ENCODE results near the gene SAMSN1. TPM values are rescaled to one million over a fixed set of nuclear protein-coding genes. Genes with fewer than 3 reads are reported as not detected.

SAMSN1 gene
- total and polyA plus RNA-seq, 9 of the 15 experiments (the other 6 are each of a cell fraction or from before 2014, with no cell fraction given), result 101 to 223 (median 159) TPM

DNA sequence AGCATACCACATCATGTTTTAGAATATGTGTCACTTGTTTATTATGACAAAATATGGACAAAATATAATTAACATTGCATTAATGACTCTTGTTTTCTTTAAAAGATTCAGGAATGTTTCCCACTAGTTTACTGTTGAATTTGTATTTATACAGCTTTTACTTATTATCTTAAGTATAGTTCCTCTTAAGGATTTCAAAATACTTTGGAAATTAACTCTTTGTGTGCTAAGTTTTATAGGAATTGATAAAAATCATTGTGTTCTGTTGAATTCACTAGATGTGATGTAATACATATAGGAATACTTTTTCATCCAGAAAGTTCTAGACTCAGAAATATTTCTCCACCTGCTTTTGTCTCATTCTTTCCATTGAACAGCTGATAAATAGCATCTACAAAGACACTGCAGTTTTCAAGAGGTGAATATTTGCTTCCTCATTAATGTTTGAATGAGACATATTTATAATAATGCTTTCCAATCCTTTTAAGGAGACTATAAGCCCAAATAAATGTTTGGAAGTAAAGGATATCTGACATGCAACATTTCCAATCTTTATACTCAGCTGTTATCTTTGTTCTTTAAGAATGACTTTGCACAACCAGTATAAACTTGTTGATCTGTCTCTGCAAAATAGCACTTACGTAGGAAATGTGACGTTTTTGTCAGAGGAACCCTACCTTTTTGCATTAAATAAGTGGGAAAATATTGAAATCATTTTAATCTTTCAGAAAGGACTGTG is 38.4 kb upstream of the SAMSN1 start (continued):
- TF ChIP-seq SMARCE1 (IDR thresholded peaks at IDR 0.05), result peak; percentile 50; the same call in 1 of the 2 replicates
- TF ChIP-seq KLF6 (CRISPR knock-in tag; IDR thresholded peaks at IDR 0.05; ENCODE audit: borderline replicate concordance), result no peak
- peak; percentile 85 for TF ChIP-seq DACH1 (IDR thresholded peaks at IDR 0.05; ENCODE audit: partially characterized antibody)
- peak; percentile 76 for TF ChIP-seq ARID1B (IDR thresholded peaks at IDR 0.05)
- TF ChIP-seq ZKSCAN3 (CRISPR knock-in tag; IDR thresholded peaks at IDR 0.05), result no peak
- no peak for TF ChIP-seq CEBPG (CRISPR knock-in tag; IDR thresholded peaks at IDR 0.05)
- TF ChIP-seq CEBPG (tag; conservative IDR thresholded peaks at IDR 0.05 in 1 of 2, IDR thresholded peaks at IDR 0.05 in 1 of 2), result peak in 1 of 2 experiments; percentile 60; a peak in 2 of 4 replicates
- peak; percentile 72; the same call in 1 of the 2 replicates for TF ChIP-seq MAFF (IDR thresholded peaks at IDR 0.05; ENCODE audit: low read length)
- TF ChIP-seq ZNF766 (CRISPR knock-in tag; conservative IDR thresholded peaks at IDR 0.05), result 0 out of 2 replicates have a peak, but pooled peaks have one; percentile 24
- TF ChIP-seq SP1 (CRISPR knock-in tag; IDR thresholded peaks at IDR 0.05), result no peak
- TF ChIP-seq NFE2 (IDR thresholded peaks at IDR 0.05; ENCODE audit: low read depth), result peak; percentile 86
- TF ChIP-seq EP300 (IDR thresholded peaks at IDR 0.05; ENCODE audit: low read length), result peak; percentile 70; the same call in 1 of the 2 replicates
- no peak for TF ChIP-seq PRDM10 (IDR thresholded peaks at IDR 0.05; ENCODE audit: partially characterized antibody)
- TF ChIP-seq ZNF311 (CRISPR knock-in tag; IDR thresholded peaks at IDR 0.05), result 0 out of 2 replicates have a peak, but pooled peaks have one; percentile 39
- no peak for TF ChIP-seq RNF2 (IDR thresholded peaks at IDR 0.05)
- peak in 1 of 2 experiments; percentile 19 for TF ChIP-seq NCOA2 (IDR thresholded peaks at IDR 0.05; ENCODE audit: partially characterized antibody in 2 of 2)
- TF ChIP-seq CHAMP1 (IDR thresholded peaks at IDR 0.05), result 0 out of 2 replicates have a peak, but pooled peaks have one; percentile 15
- TF ChIP-seq, protein P1, sequence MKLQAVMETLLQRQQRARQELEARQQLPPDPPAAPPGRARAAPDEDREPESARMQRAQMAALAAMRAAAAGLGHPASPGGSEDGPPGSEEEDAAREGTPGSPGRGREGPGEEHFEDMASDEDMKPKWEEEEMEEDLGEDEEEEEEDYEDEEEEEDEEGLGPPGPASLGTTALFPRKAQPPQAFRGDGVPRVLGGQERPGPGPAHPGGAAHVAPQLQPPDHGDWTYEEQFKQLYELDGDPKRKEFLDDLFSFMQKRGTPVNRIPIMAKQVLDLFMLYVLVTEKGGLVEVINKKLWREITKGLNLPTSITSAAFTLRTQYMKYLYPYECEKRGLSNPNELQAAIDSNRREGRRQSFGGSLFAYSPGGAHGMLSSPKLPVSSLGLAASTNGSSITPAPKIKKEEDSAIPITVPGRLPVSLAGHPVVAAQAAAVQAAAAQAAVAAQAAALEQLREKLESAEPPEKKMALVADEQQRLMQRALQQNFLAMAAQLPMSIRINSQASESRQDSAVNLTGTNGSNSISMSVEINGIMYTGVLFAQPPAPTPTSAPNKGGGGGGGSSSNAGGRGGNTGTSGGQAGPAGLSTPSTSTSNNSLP (IDR thresholded peaks at IDR 0.05; ENCODE audit: borderline replicate concordance, low read depth, low read length), result peak; percentile 68; the same call in 1 of the 2 replicates
- TF ChIP-seq PPARD (CRISPR knock-in tag; IDR thresholded peaks at IDR 0.05), result no peak
- no peak for TF ChIP-seq SREBF1 (IDR thresholded peaks at IDR 0.05; ENCODE audit: borderline replicate concordance, low read depth, low read length)

Measured in K562 (cell line).